PC-9 (cell line): ENCODE measurements around the gene ALDH3A1. TPM values are rescaled to one million over a fixed set of nuclear protein-coding genes. Genes with fewer than 3 reads are reported as not detected.
A peak's percentile ranks its signal among the peaks of the same experiment; 100 is the strongest.

Experiments
- BruUV-seq: library from RNA; stranded (reverse); fragments of 400-500 nt; replicated peaks from 2 replicates; lab custom pipeline; 2021; lab: Mats Ljungman, UMichigan
- CTCF ChIA-PET: fragments of 300-600 bp; sonication (Branson Sonifier 250); formaldehyde crosslinking; loops from one replicate; lab custom pipeline; 2022; ENCODE audit warnings: antibody characterized with exemption; lab: Charles Lee
- POLR2A ChIA-PET: fragments of 300-600 bp; sonication (Branson Sonifier 250); formaldehyde crosslinking; loops from one replicate; lab custom pipeline; 2022; ENCODE audit warnings: antibody characterized with exemption; ENCODE audit not compliant: unreplicated experiment; lab: Charles Lee
- DNase-seq, 2 experiments: peaks; one replicate each; pipeline versions ENCODE4 v3.0.0 to v3.0.0-alpha.2; 2015 to 2022; ENCODE audit warnings: mixed read lengths in 1 of 2
- H2AFZ ChIP-seq: fragments of 200-600 bp; sonication (generic); 2 replicates; pipeline ENCODE4 v1.8.1; 2017; ENCODE audit warnings: antibody characterized with exemption
- H3F3A ChIP-seq: fragments of 200-600 bp; sonication (generic); 2 replicates; pipeline ENCODE4 v1.8.1; 2017; ENCODE audit warnings: antibody characterized with exemption, mild to moderate bottlenecking, low read depth; ENCODE audit not compliant: insufficient read depth
- H3K27ac ChIP-seq: fragments of 200-600 bp; sonication (generic); 2 replicates; pipeline ENCODE4 v1.6.1; 2016; ENCODE audit warnings: mixed run types
- H3K27me3 ChIP-seq: fragments of 200-600 bp; sonication (generic); 2 replicates; pipeline ENCODE4 v1.6.1; 2016; ENCODE audit warnings: low read depth, mixed run types; ENCODE audit not compliant: insufficient read depth
- H3K36me3 ChIP-seq: fragments of 200-600 bp; sonication (generic); 2 replicates; pipeline ENCODE4 v1.6.1; 2016; ENCODE audit warnings: low read depth, mixed run types
- H3K4me1 ChIP-seq: fragments of 200-600 bp; sonication (generic); replicated peaks from 2 replicates; pipeline ENCODE4 v1.6.1; 2016; ENCODE audit warnings: mixed run types; ENCODE audit not compliant: insufficient read depth
- H3K4me2 ChIP-seq: fragments of 200-600 bp; sonication (generic); 2 replicates; pipeline ENCODE4 v1.6.1; 2017; ENCODE audit warnings: mixed run types
- H3K4me3 ChIP-seq: fragments of 200-600 bp; sonication (generic); 2 replicates; pipeline ENCODE4 v1.6.1; 2016; ENCODE audit warnings: mixed run types
- H3K79me2 ChIP-seq: fragments of 200-600 bp; sonication (generic); 2 replicates; pipeline ENCODE4 v1.6.1; 2017; ENCODE audit warnings: low read depth, mixed run types
- H3K9me2 ChIP-seq: fragments of 200-600 bp; sonication (generic); 2 replicates; pipeline ENCODE4 v1.8.1; 2017; ENCODE audit warnings: mild to moderate bottlenecking; ENCODE audit not compliant: insufficient read depth
- H3K9me3 ChIP-seq: fragments of 200-600 bp; sonication (generic); 2 replicates; pipeline ENCODE4 v1.8.1; 2016; ENCODE audit warnings: low read depth; ENCODE audit not compliant: insufficient read depth
- H4K20me1 ChIP-seq: fragments of 200-600 bp; sonication (generic); 2 replicates; pipeline ENCODE4 v1.8.1; 2017; ENCODE audit not compliant: insufficient read depth
- EZH2 ChIP-seq: fragments of 200-600 bp; sonication (generic); IDR thresholded peaks from 2 replicates; pipeline ENCODE4 v1.8.0; 2017; ENCODE audit warnings: antibody characterized with exemption, low read depth
- intact Hi-C: fragments of 100-400 bp; cut with micrococcal nuclease; formaldehyde crosslinking; loops from one replicate; pipeline ENCODE4 v1.10.0; 2022; ENCODE audit not compliant: unreplicated experiment
- total RNA-seq: library from RNA; stranded (reverse); gene quantifications from 2 replicates; pipeline ENCODE4 v1.2.3, GENCODE V29; 2021
- TF ChIP-seq, protein P1 (sequence below): fragments of 200-600 bp; sonication (generic); conservative IDR thresholded peaks from 2 replicates; pipeline ENCODE4 v1.6.1; 2017; ENCODE audit warnings: mixed run types, antibody characterized with exemption, mild to moderate bottlenecking, moderate library complexity

Gene ALDH3A1
- total RNA-seq, 1 experiment from 2014 or later: 1,620 TPM

DNA sequence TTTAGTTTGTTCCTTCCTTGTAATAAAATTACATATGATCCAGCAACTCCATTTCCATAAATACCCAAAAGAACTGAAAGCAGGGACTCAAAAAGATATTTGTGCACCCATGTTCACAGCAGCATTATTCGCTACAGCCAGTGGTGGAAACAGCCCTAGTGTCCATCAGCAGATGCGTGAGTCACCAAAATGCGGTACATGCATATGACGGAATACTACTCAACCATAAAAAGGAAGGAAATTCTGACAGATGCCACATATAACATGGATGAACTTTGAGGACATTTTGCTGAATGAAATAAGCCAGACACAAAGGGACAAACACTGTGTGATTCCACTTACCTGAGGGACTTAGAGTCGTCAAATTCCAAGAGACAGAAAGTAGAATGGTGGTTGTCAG lies 22.6 kb downstream of the ALDH3A1 start:
- Histone ChIP-seq H4K20me1 (no peaks in the 10 kb centered on the region), H3K4me3 (no peak overlapping the region), H2AFZ (no peak overlapping the region), H3K27ac (peak overlapping the region; percentile 72), H3K36me3 (no peaks in the 10 kb centered on the region), H3K9me3 (no peaks in the 10 kb centered on the region), H3K4me2 (peak overlapping the region; percentile 69), H3K79me2 (no peaks in the 10 kb centered on the region), H3F3A (peaks cover 62% of the 10 kb centered on the region), H3K27me3 (no peaks in the 10 kb centered on the region), H3K4me1 (peaks cover 84% of the 10 kb centered on the region), H3K9me2 (no peaks in the 10 kb centered on the region)
- BruUV-seq: no TSS peak
- intact Hi-C loops: no loop called here
- TF ChIP-seq EZH2: no peak
- TF ChIP-seq, protein P1, sequence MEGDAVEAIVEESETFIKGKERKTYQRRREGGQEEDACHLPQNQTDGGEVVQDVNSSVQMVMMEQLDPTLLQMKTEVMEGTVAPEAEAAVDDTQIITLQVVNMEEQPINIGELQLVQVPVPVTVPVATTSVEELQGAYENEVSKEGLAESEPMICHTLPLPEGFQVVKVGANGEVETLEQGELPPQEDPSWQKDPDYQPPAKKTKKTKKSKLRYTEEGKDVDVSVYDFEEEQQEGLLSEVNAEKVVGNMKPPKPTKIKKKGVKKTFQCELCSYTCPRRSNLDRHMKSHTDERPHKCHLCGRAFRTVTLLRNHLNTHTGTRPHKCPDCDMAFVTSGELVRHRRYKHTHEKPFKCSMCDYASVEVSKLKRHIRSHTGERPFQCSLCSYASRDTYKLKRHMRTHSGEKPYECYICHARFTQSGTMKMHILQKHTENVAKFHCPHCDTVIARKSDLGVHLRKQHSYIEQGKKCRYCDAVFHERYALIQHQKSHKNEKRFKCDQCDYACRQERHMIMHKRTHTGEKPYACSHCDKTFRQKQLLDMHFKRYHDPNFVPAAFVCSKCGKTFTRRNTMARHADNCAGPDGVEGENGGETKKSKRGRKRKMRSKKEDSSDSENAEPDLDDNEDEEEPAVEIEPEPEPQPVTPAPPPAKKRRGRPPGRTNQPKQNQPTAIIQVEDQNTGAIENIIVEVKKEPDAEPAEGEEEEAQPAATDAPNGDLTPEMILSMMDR: no peak
- ChIA-PET POLR2A (interaction anchor here (0.6 to 0.7 kb wide), 2 partner anchors 12 to 466 kb away, joined by 3 to 27 read pairs; no protein-coding TSS in a partner anchor), CTCF (interaction anchor here (1.1 kb wide), 1 partner anchor 28 kb away, joined by 4 read pairs; no protein-coding TSS in a partner anchor)
- DNase-seq: no peak

DNA sequence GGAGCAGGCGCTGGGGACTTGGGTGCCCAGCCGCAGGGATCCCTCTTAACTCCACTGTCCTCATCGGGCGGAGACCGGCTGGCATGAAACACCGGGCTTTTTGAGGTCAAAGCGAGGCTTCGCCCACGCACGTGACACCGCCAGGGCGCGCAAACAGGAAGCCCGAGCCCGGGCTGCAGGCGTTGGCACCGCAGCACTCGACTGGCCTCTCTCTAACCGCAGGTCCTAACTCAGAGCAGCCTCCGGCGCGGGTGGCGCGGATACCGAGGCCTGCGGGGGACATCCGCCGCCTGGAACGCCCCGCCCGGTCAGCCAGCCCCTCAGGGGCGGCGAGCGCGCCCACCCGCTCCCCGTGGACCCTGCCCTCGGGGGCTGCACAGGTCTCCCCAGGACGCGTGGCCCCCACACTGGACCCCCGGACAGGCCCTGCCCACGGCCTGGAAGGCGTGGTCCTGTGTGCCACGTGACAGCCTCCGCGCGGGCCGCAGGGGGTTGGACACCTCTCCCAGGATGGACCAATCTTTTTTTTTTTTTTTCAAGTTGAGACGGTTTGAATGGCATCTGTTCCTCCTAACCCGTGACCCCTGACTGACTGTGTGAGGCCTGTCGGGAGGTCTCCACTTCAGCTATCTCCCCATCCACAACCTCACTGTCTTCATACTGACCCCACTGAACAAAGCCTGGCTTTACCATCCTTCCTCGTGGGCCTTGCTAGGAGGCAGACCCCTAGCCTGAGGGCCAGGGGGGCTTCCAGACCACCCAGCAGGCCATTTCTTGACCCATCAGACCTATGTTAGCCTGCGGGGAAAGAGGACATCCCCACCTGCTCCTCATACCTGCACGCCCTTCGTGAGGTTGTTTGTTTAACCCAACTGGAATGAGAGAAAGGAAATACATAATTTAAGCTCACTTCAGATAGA lies 23.3 kb downstream of the ALDH3A1 start:
- Histone ChIP-seq H3F3A (peaks cover 65% of the 10 kb centered on the region), H3K9me2 (no peaks in the 10 kb centered on the region), H3K36me3 (no peaks in the 10 kb centered on the region), H3K4me3 (peak overlapping the region; percentile 29; the same call in 1 of the 2 replicates), H3K27ac (peak overlapping the region; percentile 72), H3K4me1 (peaks cover 91% of the 10 kb centered on the region), H3K4me2 (peak overlapping the region; percentile 69), H3K27me3 (no peaks in the 10 kb centered on the region), H2AFZ (peak overlapping the region; percentile 68), H3K9me3 (no peaks in the 10 kb centered on the region), H4K20me1 (no peaks in the 10 kb centered on the region), H3K79me2 (no peaks in the 10 kb centered on the region)
- peak; percentile 65 to 80 for DNase-seq
- POLR2A ChIA-PET: interaction anchor here (0.6 to 0.7 kb wide), 3 partner anchors 12 to 467 kb away, joined by 3 to 27 read pairs (median 4); no protein-coding TSS in a partner anchor
- intact Hi-C loops: loop anchor here (1.0 kb wide), 1 partner anchor 29 kb away; no protein-coding TSS in a partner anchor
- CTCF ChIA-PET: interaction anchor here (1.1 kb wide), 1 partner anchor 29 kb away, joined by 4 read pairs; no protein-coding TSS in a partner anchor
- TSS peak; percentile 70 for BruUV-seq
- TF ChIP-seq, protein P1: no peak
- no peak for TF ChIP-seq EZH2

DNA sequence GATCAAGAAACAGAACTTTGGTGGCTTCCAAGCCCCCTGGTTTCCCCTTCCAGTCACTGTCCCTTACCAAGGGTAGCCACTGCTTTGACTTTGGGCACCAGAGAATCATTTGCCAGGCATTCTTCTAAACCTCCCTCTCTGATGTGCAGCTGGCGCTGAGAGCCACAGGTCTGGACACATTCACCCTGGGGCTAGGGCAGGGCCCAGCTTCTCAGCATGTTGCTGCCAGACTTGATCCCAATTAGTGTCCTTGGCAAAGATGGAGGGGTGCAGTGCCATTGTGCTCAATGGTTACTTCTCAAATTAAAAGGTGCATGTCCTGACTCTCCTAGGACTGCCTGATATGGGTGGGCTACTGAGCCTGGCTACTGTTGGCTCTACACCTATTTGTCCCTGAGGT lies 24.1 kb downstream of the ALDH3A1 start:
- Histone ChIP-seq H3K9me2 (no peaks in the 10 kb centered on the region), H3K4me3 (peak overlapping the region; percentile 29; the same call in 1 of the 2 replicates), H3K9me3 (no peaks in the 10 kb centered on the region), H3K27me3 (no peaks in the 10 kb centered on the region), H3K27ac (peak overlapping the region; percentile 72), H3F3A (peaks cover 64% of the 10 kb centered on the region), H3K36me3 (no peaks in the 10 kb centered on the region), H3K4me2 (peak overlapping the region; percentile 69), H2AFZ (no peak overlapping the region; the same call in 1 of the 2 replicates), H3K4me1 (peaks cover 92% of the 10 kb centered on the region), H3K79me2 (no peaks in the 10 kb centered on the region), H4K20me1 (no peaks in the 10 kb centered on the region)
- TF ChIP-seq EZH2: no peak
- TF ChIP-seq, protein P1: no peak
- ChIA-PET POLR2A (interaction anchor here (0.6 to 1.0 kb wide), 2 partner anchors 11 to 28 kb away, joined by 4 to 11 read pairs; no protein-coding TSS in a partner anchor), CTCF (interaction anchor here (1.0 kb wide), 1 partner anchor 77 kb away, joined by 4 read pairs; no protein-coding TSS in a partner anchor)
- intact Hi-C loops: loop anchor here (1.0 kb wide), 1 partner anchor 29 kb away; no protein-coding TSS in a partner anchor
- peak; percentile 79 to 84 for DNase-seq
- BruUV-seq: no TSS peak
